Activated naive CD4-positive, alpha-beta T cell treated with anti-CD3 and anti-CD28 coated beads, Interleukin-2, amount 10 ng/mL, durations not matched to agents 7 days and 5 days (primary cell): Measurements from ENCODE around the gene LYPD8.

Experiments
- CTCF ChIA-PET: fragments of 350-600 bp; sonication (Branson Sonifier 250); formaldehyde crosslinking; loops from one replicate; lab custom pipeline; 2021; ENCODE audit warnings: antibody characterized with exemption; lab: Charles Lee
- DNase-seq: peaks from one replicate; pipeline ENCODE4 v3.0.0-alpha.2; 2020
- H3K27ac Mint-ChIP-seq: one replicate; pipeline ENCODE4 v1.8.0; 2021; ENCODE audit warnings: mild to moderate bottlenecking, moderate library complexity, mixed read lengths
- H3K27me3 Mint-ChIP-seq: one replicate; pipeline ENCODE4 v1.8.0; 2021; ENCODE audit warnings: mild to moderate bottlenecking, mixed read lengths
- H3K36me3 Mint-ChIP-seq: one replicate; pipeline ENCODE4 v1.8.0; 2021; ENCODE audit warnings: mixed read lengths
- H3K4me1 Mint-ChIP-seq: one replicate; pipeline ENCODE4 v1.8.0; 2021; ENCODE audit warnings: mixed read lengths
- H3K4me3 Mint-ChIP-seq: one replicate; pipeline ENCODE4 v1.8.0; 2021; ENCODE audit warnings: mild to moderate bottlenecking, moderate library complexity, mixed read lengths
- H3K9me3 Mint-ChIP-seq: one replicate; pipeline ENCODE4 v1.8.0; 2021; ENCODE audit warnings: mixed read lengths

LYPD8 gene

DNA sequence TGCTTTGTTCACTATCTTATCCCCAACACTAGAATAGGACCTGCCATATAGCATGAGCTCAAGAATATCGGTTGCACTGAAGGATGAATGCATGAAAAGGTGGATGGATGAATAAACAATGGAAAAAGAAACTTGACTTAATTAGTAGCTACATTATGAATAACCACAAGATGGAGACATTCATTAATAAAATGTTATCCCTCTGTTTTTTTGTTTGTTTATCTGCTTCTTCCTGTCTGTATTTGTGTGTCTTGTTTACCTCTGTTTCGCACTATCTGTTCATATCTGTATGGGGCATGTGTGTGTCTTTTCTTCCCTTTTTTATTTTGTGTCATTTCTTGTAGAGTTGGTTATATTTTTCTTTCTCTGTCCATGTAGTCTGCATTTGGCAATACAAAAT lies 51.9 kb downstream of the LYPD8 start:
- H3K4me3 Mint-ChIP-seq = no peak overlapping the region
- H3K36me3 Mint-ChIP-seq = no peaks in the 10 kb centered on the region
- CTCF ChIA-PET = no interaction called here
- H3K27ac Mint-ChIP-seq = no peak overlapping the region
- no peaks in the 10 kb centered on the region for H3K9me3 Mint-ChIP-seq
- DNase-seq = no peak
- no peaks in the 10 kb centered on the region for H3K4me1 Mint-ChIP-seq
- H3K27me3 Mint-ChIP-seq = no peaks in the 10 kb centered on the region

DNA sequence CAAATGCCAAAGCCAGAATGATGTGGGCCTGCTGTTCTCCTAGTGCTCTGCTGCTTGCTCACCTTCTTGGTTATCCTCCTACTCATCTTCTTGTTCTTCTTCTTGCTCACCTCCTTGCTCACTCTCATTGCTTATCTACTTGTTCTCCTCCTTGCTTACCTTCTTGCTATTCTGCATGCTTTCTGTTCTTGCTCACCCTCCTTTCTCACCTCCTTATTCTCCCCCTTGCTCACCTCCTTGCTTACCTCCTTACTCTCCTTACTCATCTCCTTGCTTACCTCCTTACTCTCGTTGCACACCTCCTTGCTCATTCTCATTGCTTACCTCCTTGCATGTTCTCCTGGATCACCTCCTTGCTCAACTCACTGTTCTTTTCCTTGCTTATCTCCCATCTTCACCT lies 52.8 kb downstream of the LYPD8 start, which contains the start of gene OR14I1:
OR14I1 (minus strand) TSS at position 53 of the 400 bp plus-strand sequence.
- CTCF ChIA-PET = no interaction called here
- Mint-ChIP-seq H3K9me3 (no peaks in the 10 kb centered on the region), H3K36me3 (no peaks in the 10 kb centered on the region), H3K4me1 (no peaks in the 10 kb centered on the region), H3K27me3 (no peaks in the 10 kb centered on the region), H3K4me3 (no peak within 1 kb of the TSS), H3K27ac (no peak within 1 kb of the TSS)
- DNase-seq = no peak

DNA sequence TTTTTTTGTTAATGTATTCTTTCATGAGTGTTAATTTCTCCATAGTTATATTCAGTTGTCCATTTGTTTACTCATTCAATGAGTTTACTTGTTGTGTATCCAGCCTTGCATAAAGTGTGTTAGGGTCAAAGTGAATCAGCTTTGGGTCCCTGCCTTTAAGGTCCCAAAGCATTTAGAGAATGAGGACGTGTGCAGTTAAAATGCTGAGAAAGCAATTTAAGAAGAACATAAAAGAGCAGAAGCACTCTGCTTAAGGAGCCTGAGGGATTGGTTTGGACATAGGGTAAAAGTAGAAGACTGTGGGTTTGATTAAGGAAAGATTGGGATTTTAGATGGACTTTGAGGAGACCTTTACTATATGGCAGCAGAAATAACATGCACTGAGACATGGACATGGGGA lies 56.5 kb downstream of the LYPD8 start:
- no peak for DNase-seq
- H3K4me3 Mint-ChIP-seq = no peak overlapping the region
- no peak overlapping the region for H3K27ac Mint-ChIP-seq
- no peaks in the 10 kb centered on the region for H3K9me3 Mint-ChIP-seq
- no peaks in the 10 kb centered on the region for H3K27me3 Mint-ChIP-seq
- no peaks in the 10 kb centered on the region for H3K36me3 Mint-ChIP-seq
- CTCF ChIA-PET = no interaction called here
- no peaks in the 10 kb centered on the region for H3K4me1 Mint-ChIP-seq

DNA sequence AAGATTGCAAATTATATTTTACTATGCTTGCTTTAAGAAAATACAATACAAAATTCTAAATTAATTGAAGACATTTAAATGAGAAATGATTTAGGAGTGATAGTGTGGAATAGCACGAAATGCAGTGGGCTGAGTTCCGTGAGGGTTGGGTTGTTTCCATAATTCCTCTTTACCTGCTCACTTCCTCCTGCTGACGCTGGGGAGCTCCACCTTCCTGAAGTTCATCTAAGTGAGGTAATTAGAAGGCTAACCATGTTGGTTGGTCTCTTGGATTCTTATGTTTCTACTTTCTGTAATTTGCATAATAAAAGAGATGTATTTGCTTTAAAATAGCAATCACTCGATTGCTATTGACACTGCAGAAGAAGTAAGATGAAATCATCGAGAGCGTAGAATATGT lies 57.7 kb downstream of the LYPD8 start:
- Mint-ChIP-seq H3K27ac (no peak overlapping the region), H3K27me3 (no peaks in the 10 kb centered on the region), H3K36me3 (no peaks in the 10 kb centered on the region), H3K4me3 (no peak overlapping the region), H3K4me1 (no peaks in the 10 kb centered on the region), H3K9me3 (no peaks in the 10 kb centered on the region)
- DNase-seq = no peak
- CTCF ChIA-PET = no interaction called here

DNA sequence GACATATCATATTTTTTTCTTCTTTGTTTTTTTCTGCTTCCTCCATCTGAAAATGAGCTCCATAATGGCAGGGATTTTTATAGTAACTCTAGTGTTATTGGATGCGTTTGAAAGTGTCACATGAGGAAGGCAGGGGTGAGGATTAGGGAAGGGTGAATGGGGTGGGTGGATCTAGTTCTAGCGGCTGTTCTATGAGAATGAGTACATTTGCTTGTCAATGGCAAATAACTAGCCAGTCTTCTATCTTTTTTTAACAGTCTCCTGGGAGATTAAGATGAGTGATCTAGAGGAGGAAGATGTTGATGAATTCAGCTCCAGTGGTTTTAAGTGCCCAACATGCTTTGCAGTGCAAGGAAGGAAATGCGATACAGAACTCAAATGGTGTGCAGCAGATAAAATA lies 58.8 kb downstream of the LYPD8 start:
- peaks cover 4% of the 10 kb centered on the region for H3K9me3 Mint-ChIP-seq
- H3K4me3 Mint-ChIP-seq = no peak overlapping the region
- H3K27ac Mint-ChIP-seq = no peak overlapping the region
- no peaks in the 10 kb centered on the region for H3K36me3 Mint-ChIP-seq
- CTCF ChIA-PET = no interaction called here
- DNase-seq = no peak
- H3K4me1 Mint-ChIP-seq = no peaks in the 10 kb centered on the region
- H3K27me3 Mint-ChIP-seq = no peaks in the 10 kb centered on the region

DNA sequence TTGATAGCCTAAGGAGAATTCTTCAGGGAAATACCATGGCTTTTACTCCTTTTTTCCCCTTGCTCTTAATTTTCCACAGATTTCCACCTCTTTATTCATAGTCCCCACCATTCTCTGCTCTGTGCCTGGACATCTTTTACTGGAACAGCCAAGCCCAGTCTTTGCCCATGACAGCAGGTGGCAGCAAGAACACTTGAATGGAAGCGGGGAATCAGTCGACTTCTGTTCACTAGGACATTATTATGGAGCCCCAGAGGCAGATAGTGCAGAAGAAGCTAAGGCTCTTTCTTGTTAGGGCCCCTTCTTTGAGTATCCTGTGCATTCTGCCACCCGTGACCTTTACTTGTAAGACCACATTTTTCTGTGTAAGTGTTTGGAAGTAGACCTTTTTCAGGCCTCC lies 59.3 kb downstream of the LYPD8 start:
- H3K9me3 Mint-ChIP-seq = peaks cover 4% of the 10 kb centered on the region
- H3K27me3 Mint-ChIP-seq = no peaks in the 10 kb centered on the region
- H3K36me3 Mint-ChIP-seq = no peaks in the 10 kb centered on the region
- peak; percentile 28 for DNase-seq
- H3K27ac Mint-ChIP-seq = no peak overlapping the region
- CTCF ChIA-PET = no interaction called here
- no peaks in the 10 kb centered on the region for H3K4me1 Mint-ChIP-seq
- no peak overlapping the region for H3K4me3 Mint-ChIP-seq

DNA sequence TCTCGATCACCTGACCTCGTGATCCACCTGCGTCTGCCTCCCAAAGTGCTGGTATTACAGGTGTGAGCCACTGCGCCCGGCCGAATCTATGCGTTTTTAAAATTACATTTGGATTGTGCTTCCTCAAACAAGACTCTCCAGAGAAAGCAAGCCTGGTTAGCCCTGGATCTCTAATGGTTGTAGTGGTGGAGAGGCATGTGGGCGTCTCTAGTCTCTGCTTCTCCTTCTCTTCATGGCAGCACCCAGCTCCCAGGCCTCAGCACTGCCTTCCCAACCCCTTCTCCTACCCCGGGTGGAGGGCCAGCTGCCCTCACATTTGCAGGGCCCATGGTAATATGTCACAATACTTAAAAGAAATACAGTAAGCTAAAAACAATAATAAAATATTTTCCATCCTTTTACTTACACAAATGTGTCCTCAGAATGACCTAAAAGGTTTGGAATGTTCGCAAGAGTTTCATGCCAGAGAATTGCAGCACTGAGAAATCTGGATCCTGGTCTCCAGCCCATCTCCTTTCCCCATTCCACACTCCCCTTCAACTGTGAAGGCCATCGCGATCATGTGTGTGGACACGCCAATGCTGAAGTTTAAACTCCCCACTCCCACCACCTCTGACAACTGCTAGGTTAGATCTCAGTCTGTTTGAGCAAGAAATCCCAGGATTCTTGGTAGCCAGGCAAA lies 60.0 kb downstream of the LYPD8 start:
- no peaks in the 10 kb centered on the region for H3K4me1 Mint-ChIP-seq
- CTCF ChIA-PET = interaction anchor here (0.6 kb wide), 1 partner anchor 266 kb away, joined by 3 read pairs; no protein-coding TSS in a partner anchor
- DNase-seq = no peak
- no peak overlapping the region for H3K27ac Mint-ChIP-seq
- H3K27me3 Mint-ChIP-seq = no peaks in the 10 kb centered on the region
- no peaks in the 10 kb centered on the region for H3K36me3 Mint-ChIP-seq
- H3K4me3 Mint-ChIP-seq = no peak overlapping the region
- H3K9me3 Mint-ChIP-seq = peaks cover 4% of the 10 kb centered on the region

DNA sequence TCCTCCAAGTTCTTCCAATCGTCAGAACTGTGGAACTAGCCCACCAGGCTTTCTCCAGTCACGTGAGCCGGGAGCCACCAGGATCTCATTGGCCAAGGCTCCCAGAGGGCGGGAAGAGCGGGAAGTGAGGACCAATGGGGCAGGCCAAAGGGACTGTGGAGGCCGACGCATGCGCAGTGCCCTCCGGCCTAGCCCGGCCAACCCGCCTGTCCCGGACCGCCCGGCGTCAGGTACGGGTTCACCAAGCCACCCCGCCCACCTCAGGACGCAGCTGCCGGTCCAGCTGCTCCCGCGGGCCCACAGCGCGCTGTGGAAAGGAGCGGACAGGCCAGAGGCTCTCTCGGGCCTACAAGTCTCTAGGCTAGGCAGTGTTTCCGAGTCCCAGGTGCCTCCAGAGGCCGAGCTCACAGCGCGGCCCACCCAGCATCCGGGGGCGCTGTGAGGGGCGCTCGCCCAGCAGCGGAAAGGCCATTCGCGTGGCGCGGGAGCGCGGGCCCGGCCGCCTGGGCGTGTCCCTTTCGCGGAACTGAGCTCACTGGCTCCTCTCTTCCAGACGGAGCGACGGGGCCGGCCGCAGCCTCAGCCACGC lies 63.9 kb downstream of the LYPD8 start:
- Mint-ChIP-seq H3K4me1 (no peaks in the 10 kb centered on the region), H3K27me3 (no peaks in the 10 kb centered on the region), H3K9me3 (peaks cover 9% of the 10 kb centered on the region), H3K27ac (no peak overlapping the region), H3K4me3 (no peak overlapping the region), H3K36me3 (no peaks in the 10 kb centered on the region)
- DNase-seq = no peak
- CTCF ChIA-PET = no interaction called here
